SJCRH30 (cell line): ENCODE data around the gene MATN1. TPM values are rescaled to one million over a fixed set of nuclear protein-coding genes. Genes with fewer than 3 reads are reported as not detected.
"Not testable (repeated sequence)": the region's sequence is repeated elsewhere in the genome, so short reads cannot be mapped to it uniquely, and the experiment has no call there.

ENCODE experiments used
- DNase-seq, 2 experiments: peaks; one replicate each; pipeline ENCODE4 v3.0.0-alpha.2; 2015 to 2020
- H3K27ac ChIP-seq: fragments of 250-450 bp; sonication (Bioruptor Pico); 2 replicates; pipeline ENCODE4 v1.5.1; 2020; ENCODE audit warnings: mild to moderate bottlenecking, moderate library complexity
- H3K27me3 ChIP-seq: fragments of 250-450 bp; sonication (Bioruptor Pico); 2 replicates; pipeline ENCODE4 v1.5.1; 2020; ENCODE audit warnings: mild to moderate bottlenecking, moderate library complexity
- H3K36me3 ChIP-seq: fragments of 250-450 bp; sonication (Bioruptor Pico); 2 replicates; pipeline ENCODE4 v1.5.1; 2020; ENCODE audit warnings: mild to moderate bottlenecking, moderate library complexity
- H3K4me1 ChIP-seq: fragments of 250-450 bp; sonication (Bioruptor Pico); 2 replicates; pipeline ENCODE4 v1.5.1; 2020; ENCODE audit warnings: mild to moderate bottlenecking, moderate library complexity
- H3K4me3 ChIP-seq: fragments of 250-450 bp; sonication (Bioruptor Pico); 2 replicates; pipeline ENCODE4 v1.5.1; 2020; ENCODE audit warnings: mild to moderate bottlenecking, moderate library complexity
- H3K9me3 ChIP-seq: fragments of 250-450 bp; sonication (Bioruptor Pico); replicated peaks from 2 replicates; pipeline ENCODE4 v1.5.1; 2020; ENCODE audit warnings: mild to moderate bottlenecking, moderate library complexity
- total RNA-seq: library from RNA; depleted of rRNA; stranded (reverse); fragments of >200 nt; shearing (Covaris generic); gene quantifications from 2 replicates; pipeline ENCODE4 v1.2.3, GENCODE V29; 2014; rRNA removed

The MATN1 gene
- total RNA-seq: 0.47 and 0.89 TPM in 2 replicates

- DNase-seq: no peak
- H3K4me3 ChIP-seq: no peak within 1 kb of the TSS
- no peaks in the 10 kb centered on the region for H3K36me3 ChIP-seq
- H3K9me3 ChIP-seq: no peaks in the 10 kb centered on the region
- no peak within 1 kb of the TSS for H3K27ac ChIP-seq
- peaks cover 18% of the 10 kb centered on the region; the same call in 1 of the 2 replicates for H3K4me1 ChIP-seq
- no peaks in the 10 kb centered on the region for H3K27me3 ChIP-seq
Observed at GRCh38 chr1:30723331-30723755, at the start of gene MATN1. MATN1 (minus strand) TSS chr1:30723585; CDS start chr1:30723551, 34 bp downstream.

- peaks cover 19% of the 10 kb centered on the region for H3K4me1 ChIP-seq
- no peaks in the 10 kb centered on the region for H3K27me3 ChIP-seq
- H3K36me3 ChIP-seq: no peaks in the 10 kb centered on the region
- H3K9me3 ChIP-seq: no peaks in the 10 kb centered on the region
- no peak overlapping the region for H3K27ac ChIP-seq
- no peak for DNase-seq
- H3K4me3 ChIP-seq: no peak overlapping the region
Observed at GRCh38 chr1:30771005-30771404, 47.6 kb upstream of the MATN1 start.

GRCh38 chr1:30770150-30770549 lies 46.8 kb upstream of the MATN1 start:
- H3K4me1 ChIP-seq: peaks cover 14% of the 10 kb centered on the region
- no peaks in the 10 kb centered on the region for H3K27me3 ChIP-seq
- DNase-seq: no peak
- no peak overlapping the region for H3K4me3 ChIP-seq
- H3K9me3 ChIP-seq: no peaks in the 10 kb centered on the region
- H3K36me3 ChIP-seq: no peaks in the 10 kb centered on the region
- no peak overlapping the region for H3K27ac ChIP-seq

GRCh38 chr1:30768830-30769718 lies 45.7 kb upstream of the MATN1 start:
- Histone ChIP-seq H3K36me3 (no peaks in the 10 kb centered on the region), H3K27me3 (no peaks in the 10 kb centered on the region), H3K9me3 (no peaks in the 10 kb centered on the region), H3K27ac (peak overlapping the region; percentile 59), H3K4me3 (no peak overlapping the region), H3K4me1 (peaks cover 15% of the 10 kb centered on the region)
- DNase-seq: peak; percentile 83 to 84

- no peaks in the 10 kb centered on the region for H3K36me3 ChIP-seq
- H3K4me1 ChIP-seq: peaks cover 22% of the 10 kb centered on the region
- H3K4me3 ChIP-seq: no peak overlapping the region
- H3K9me3 ChIP-seq: no peaks in the 10 kb centered on the region
- no peak overlapping the region for H3K27ac ChIP-seq
- no peak for DNase-seq
- H3K27me3 ChIP-seq: no peaks in the 10 kb centered on the region
Observed at GRCh38 chr1:30768159-30768829, 44.9 kb upstream of the MATN1 start.

- peaks cover 36% of the 10 kb centered on the region for H3K4me1 ChIP-seq
- not testable (repeated sequence) for H3K4me3 ChIP-seq, H3K9me3 ChIP-seq, H3K27me3 ChIP-seq, DNase-seq, H3K36me3 ChIP-seq, H3K27ac ChIP-seq
Observed at GRCh38 chr1:30766948-30767347, 43.6 kb upstream of the MATN1 start.

GRCh38 chr1:30765556-30766434 lies 42.4 kb upstream of the MATN1 start:
- no peaks in the 10 kb centered on the region for H3K36me3 ChIP-seq
- H3K4me3 ChIP-seq: no peak overlapping the region
- no peaks in the 10 kb centered on the region for H3K27me3 ChIP-seq
- H3K9me3 ChIP-seq: no peaks in the 10 kb centered on the region
- H3K27ac ChIP-seq: no peak overlapping the region
- peaks cover 47% of the 10 kb centered on the region for H3K4me1 ChIP-seq
- DNase-seq: no peak

GRCh38 chr1:30764939-30765555 lies 41.7 kb upstream of the MATN1 start:
- Histone ChIP-seq H3K4me1 (peaks cover 52% of the 10 kb centered on the region), H3K4me3 (no peak overlapping the region), H3K27ac (no peak overlapping the region), H3K9me3 (no peaks in the 10 kb centered on the region), H3K36me3 (no peaks in the 10 kb centered on the region), H3K27me3 (no peaks in the 10 kb centered on the region)
- DNase-seq: no peak

- no peaks in the 10 kb centered on the region for H3K9me3 ChIP-seq
- no peak for DNase-seq
- peak overlapping the region; percentile 90 for H3K27ac ChIP-seq
- H3K36me3 ChIP-seq: no peaks in the 10 kb centered on the region
- peaks cover 55% of the 10 kb centered on the region for H3K4me1 ChIP-seq
- H3K4me3 ChIP-seq: no peak overlapping the region
- no peaks in the 10 kb centered on the region for H3K27me3 ChIP-seq
Observed at GRCh38 chr1:30764396-30764795, 41.0 kb upstream of the MATN1 start.

- DNase-seq: peak; percentile 94 to 95
- H3K9me3 ChIP-seq: no peaks in the 10 kb centered on the region
- H3K27me3 ChIP-seq: no peaks in the 10 kb centered on the region
- H3K36me3 ChIP-seq: no peaks in the 10 kb centered on the region
- H3K27ac ChIP-seq: peak overlapping the region; percentile 90
- H3K4me3 ChIP-seq: no peak overlapping the region
- peaks cover 57% of the 10 kb centered on the region for H3K4me1 ChIP-seq
Observed at GRCh38 chr1:30763651-30764248, 40.4 kb upstream of the MATN1 start.

GRCh38 chr1:30762930-30763650 lies 39.7 kb upstream of the MATN1 start:
- DNase-seq: no peak
- Histone ChIP-seq H3K4me3 (no peak overlapping the region), H3K27me3 (no peaks in the 10 kb centered on the region), H3K9me3 (no peaks in the 10 kb centered on the region), H3K4me1 (peaks cover 61% of the 10 kb centered on the region), H3K27ac (peak overlapping the region; percentile 90), H3K36me3 (no peaks in the 10 kb centered on the region)

GRCh38 chr1:30762152-30762929 lies 39.0 kb upstream of the MATN1 start:
- Histone ChIP-seq H3K27me3 (no peaks in the 10 kb centered on the region), H3K36me3 (no peaks in the 10 kb centered on the region), H3K4me1 (peaks cover 67% of the 10 kb centered on the region), H3K4me3 (no peak overlapping the region), H3K9me3 (no peaks in the 10 kb centered on the region), H3K27ac (peak overlapping the region; percentile 90)
- DNase-seq: no peak
